Measurements from ENCODE around the gene PLIN5. TPM values are rescaled to one million over a fixed set of nuclear protein-coding genes. Genes with fewer than 3 reads are reported as not detected.

Gene PLIN5
- total RNA-seq, 1 experiment from 2014 or later: 8.1 TPM

GRCh38 chr19:4537953-4538600 is 3.1 kb upstream of the PLIN5 start:
- Histone ChIP-seq H3K9ac (ENCODE audit: low read length) (no peak overlapping the region), H3K9me3 (ENCODE audit: control insufficient read depth in 1 of 2, insufficient read depth in 1 of 2, low read depth in 1 of 2, low read length in 2 of 2) (no peaks in the 10 kb centered on the region), H3K36me3 (ENCODE audit: control insufficient read depth in 1 of 2, insufficient read depth in 2 of 2, low read length in 2 of 2) (no peaks in the 10 kb centered on the region), H3K4me3 (replicated peaks in 1 of 2; ENCODE audit: low read depth in 1 of 2, low read length in 2 of 2) (no peak overlapping the region), H2AFZ (ENCODE audit: low read depth, low read length, poor library complexity, severe bottlenecking) (no peak overlapping the region), H3K27ac (ENCODE audit: low read depth, low read length) (no peak overlapping the region), H3K4me1 (ENCODE audit: control insufficient read depth in 1 of 2, insufficient read depth in 2 of 2, low read length in 2 of 2) (peaks cover 14 to 36% of the 10 kb centered on the region in 2 experiments; a peak in 3 of 4 replicates), H3K79me2 (ENCODE audit: insufficient read depth, low read length) (no peaks in the 10 kb centered on the region), H3K27me3 (ENCODE audit: insufficient read depth, low read length) (no peaks in the 10 kb centered on the region), H3K9me2 (ENCODE audit: insufficient read depth) (no peaks in the 10 kb centered on the region), H3K4me2 (ENCODE audit: low read length) (no peak overlapping the region), H4K20me1 (ENCODE audit: insufficient read depth) (no peaks in the 10 kb centered on the region)
- no peak for TF ChIP-seq ZBTB33 (IDR thresholded peaks at IDR 0.05; ENCODE audit: extremely low read depth, insufficient replicate concordance, low read length)
- no peak for TF ChIP-seq YY1 (IDR thresholded peaks at IDR 0.05; ENCODE audit: extremely low read depth, insufficient replicate concordance, low read depth, low read length)
- TF ChIP-seq RAD21 (IDR thresholded peaks at IDR 0.05; ENCODE audit: low read depth): no peak
- TF ChIP-seq ATF3 (IDR thresholded peaks at IDR 0.05): no peak
- no peak for TF ChIP-seq SP1 (IDR thresholded peaks at IDR 0.05; ENCODE audit: low read depth)
- no peak for TF ChIP-seq POLR2A (IDR thresholded peaks at IDR 0.05; ENCODE audit: borderline replicate concordance, extremely low read depth, insufficient read depth, insufficient read length)
- TF ChIP-seq JUND (IDR thresholded peaks at IDR 0.05): no peak
- TF ChIP-seq CEBPB (IDR thresholded peaks at IDR 0.05; ENCODE audit: low read depth): no peak
- TF ChIP-seq MAX (IDR thresholded peaks at IDR 0.05): no peak
- no peak for TF ChIP-seq POLR2AphosphoS5 (IDR thresholded peaks at IDR 0.05; ENCODE audit: low read depth, low read length)
- no peak for TF ChIP-seq SIN3A (IDR thresholded peaks at IDR 0.05; ENCODE audit: low read depth)
- TF ChIP-seq FOSL1 (IDR thresholded peaks at IDR 0.05; ENCODE audit: low read depth): no peak
- TF ChIP-seq ZNF274 (IDR thresholded peaks at IDR 0.05; ENCODE audit: low read depth, low read length): no peak
- no peak for TF ChIP-seq EZH2phosphoT487 (IDR thresholded peaks at IDR 0.05; ENCODE audit: borderline replicate concordance)
- no peak for TF ChIP-seq REST (IDR thresholded peaks at IDR 0.05; ENCODE audit: low read depth)
- ChIA-PET RAD21 (ENCODE audit: low non-redundant PET in 1 of 2, low total read pairs in 2 of 2, uncharacterized antibody in 2 of 2, unreplicated experiment in 2 of 2) (no interaction called here), CTCF (interaction anchor here (1.1 kb wide), 1 partner anchor 15 kb away, joined by 3 read pairs; no protein-coding TSS in a partner anchor), POLR2A (no interaction called here)
- no TSS peak for BruUV-seq (replicated peaks)
- intact Hi-C loops (cut with micrococcal nuclease): no loop called here
- ATAC-seq (no peak), DNase-seq (ENCODE audit: low read depth, low spot score) (no peak)

Data from HCT116 (cell line).